WTC11 (cell line): ENCODE results near the gene PATE2.

Experiments
- ATF1 ChIP-seq: sonication (generic); formaldehyde crosslinking; IDR thresholded peaks from 2 replicates; pipeline ENCODE4 v1.8.1; 2023; ENCODE audit warnings: mild to moderate bottlenecking, moderate library complexity, missing genetic modification reagents
- JUN ChIP-seq: sonication (generic); formaldehyde crosslinking; IDR thresholded peaks from 2 replicates; pipeline ENCODE4 v1.8.0; 2023; ENCODE audit warnings: mild to moderate bottlenecking, missing genetic modification reagents
- RELA ChIP-seq: sonication (generic); formaldehyde crosslinking; IDR thresholded peaks from 2 replicates; pipeline ENCODE4 v1.8.1; 2022; ENCODE audit warnings: missing genetic modification reagents, mild to moderate bottlenecking, borderline replicate concordance
- TCF7 ChIP-seq: sonication (generic); formaldehyde crosslinking; IDR thresholded peaks from 2 replicates; pipeline ENCODE4 v1.8.0; 2022; ENCODE audit warnings: mild to moderate bottlenecking, low read depth, missing genetic modification reagents, moderate library complexity
- TF ChIP-seq, protein P1 (sequence below): sonication (generic); formaldehyde crosslinking; IDR thresholded peaks from 2 replicates; pipeline ENCODE4 v1.8.0; 2022; ENCODE audit warnings: mild to moderate bottlenecking, missing genetic modification reagents
- TF ChIP-seq, protein P2 (sequence below): fragments of 200-600 bp; IDR thresholded peaks from 2 replicates; pipeline ENCODE4 v1.8.0; 2022; ENCODE audit warnings: antibody characterized with exemption
- TF ChIP-seq, protein P3 (sequence below): sonication (generic); formaldehyde crosslinking; IDR thresholded peaks from 2 replicates; pipeline ENCODE4 v1.8.1; 2022; ENCODE audit warnings: mild to moderate bottlenecking, missing genetic modification reagents, moderate library complexity, borderline replicate concordance

DNA sequence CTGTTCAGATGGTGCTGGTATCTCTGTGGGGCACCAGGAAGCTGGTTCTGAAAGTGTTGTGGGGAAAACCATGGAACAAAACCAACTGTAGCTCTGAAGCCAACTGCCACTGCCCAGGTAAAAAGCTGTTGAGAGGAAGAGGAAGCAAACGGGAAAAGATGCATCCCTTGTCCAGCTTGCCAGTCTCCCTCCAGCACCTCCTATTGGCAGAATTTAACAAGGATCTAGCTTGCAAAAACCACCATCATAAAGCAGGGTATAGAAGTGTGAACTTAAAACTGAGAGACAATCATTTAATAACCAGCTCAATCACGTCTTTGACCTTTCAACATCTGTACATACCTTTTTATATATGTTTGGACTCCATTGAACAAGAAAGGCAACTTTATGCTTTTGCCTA lies 28.0 kb downstream of the PATE2 start:
- TF ChIP-seq, protein P1, sequence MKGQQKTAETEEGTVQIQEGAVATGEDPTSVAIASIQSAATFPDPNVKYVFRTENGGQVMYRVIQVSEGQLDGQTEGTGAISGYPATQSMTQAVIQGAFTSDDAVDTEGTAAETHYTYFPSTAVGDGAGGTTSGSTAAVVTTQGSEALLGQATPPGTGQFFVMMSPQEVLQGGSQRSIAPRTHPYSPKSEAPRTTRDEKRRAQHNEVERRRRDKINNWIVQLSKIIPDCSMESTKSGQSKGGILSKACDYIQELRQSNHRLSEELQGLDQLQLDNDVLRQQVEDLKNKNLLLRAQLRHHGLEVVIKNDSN (CRISPR knock-in tag) = no peak
- TF ChIP-seq, protein P2, sequence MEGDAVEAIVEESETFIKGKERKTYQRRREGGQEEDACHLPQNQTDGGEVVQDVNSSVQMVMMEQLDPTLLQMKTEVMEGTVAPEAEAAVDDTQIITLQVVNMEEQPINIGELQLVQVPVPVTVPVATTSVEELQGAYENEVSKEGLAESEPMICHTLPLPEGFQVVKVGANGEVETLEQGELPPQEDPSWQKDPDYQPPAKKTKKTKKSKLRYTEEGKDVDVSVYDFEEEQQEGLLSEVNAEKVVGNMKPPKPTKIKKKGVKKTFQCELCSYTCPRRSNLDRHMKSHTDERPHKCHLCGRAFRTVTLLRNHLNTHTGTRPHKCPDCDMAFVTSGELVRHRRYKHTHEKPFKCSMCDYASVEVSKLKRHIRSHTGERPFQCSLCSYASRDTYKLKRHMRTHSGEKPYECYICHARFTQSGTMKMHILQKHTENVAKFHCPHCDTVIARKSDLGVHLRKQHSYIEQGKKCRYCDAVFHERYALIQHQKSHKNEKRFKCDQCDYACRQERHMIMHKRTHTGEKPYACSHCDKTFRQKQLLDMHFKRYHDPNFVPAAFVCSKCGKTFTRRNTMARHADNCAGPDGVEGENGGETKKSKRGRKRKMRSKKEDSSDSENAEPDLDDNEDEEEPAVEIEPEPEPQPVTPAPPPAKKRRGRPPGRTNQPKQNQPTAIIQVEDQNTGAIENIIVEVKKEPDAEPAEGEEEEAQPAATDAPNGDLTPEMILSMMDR = no peak
- TF ChIP-seq RELA (CRISPR knock-in tag) = no peak
- TF ChIP-seq, protein P3, sequence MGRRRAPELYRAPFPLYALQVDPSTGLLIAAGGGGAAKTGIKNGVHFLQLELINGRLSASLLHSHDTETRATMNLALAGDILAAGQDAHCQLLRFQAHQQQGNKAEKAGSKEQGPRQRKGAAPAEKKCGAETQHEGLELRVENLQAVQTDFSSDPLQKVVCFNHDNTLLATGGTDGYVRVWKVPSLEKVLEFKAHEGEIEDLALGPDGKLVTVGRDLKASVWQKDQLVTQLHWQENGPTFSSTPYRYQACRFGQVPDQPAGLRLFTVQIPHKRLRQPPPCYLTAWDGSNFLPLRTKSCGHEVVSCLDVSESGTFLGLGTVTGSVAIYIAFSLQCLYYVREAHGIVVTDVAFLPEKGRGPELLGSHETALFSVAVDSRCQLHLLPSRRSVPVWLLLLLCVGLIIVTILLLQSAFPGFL = no peak
- TF ChIP-seq JUN (CRISPR knock-in tag) = no peak
- TF ChIP-seq ATF1 (CRISPR knock-in tag) = no peak
- no peak for TF ChIP-seq TCF7
